NCI-H1930 (cell line): ENCODE results near the gene C17orf75.
"Not testable (repeated sequence)": the region's sequence is repeated elsewhere in the genome, so short reads cannot be mapped to it uniquely, and the experiment has no call there.

ENCODE experiments used
- DNase-seq, 2 experiments: peaks; one replicate each; lab custom pipeline; 2025; lab: John Stamatoyannopoulos, UW

C17orf75 gene

DNA sequence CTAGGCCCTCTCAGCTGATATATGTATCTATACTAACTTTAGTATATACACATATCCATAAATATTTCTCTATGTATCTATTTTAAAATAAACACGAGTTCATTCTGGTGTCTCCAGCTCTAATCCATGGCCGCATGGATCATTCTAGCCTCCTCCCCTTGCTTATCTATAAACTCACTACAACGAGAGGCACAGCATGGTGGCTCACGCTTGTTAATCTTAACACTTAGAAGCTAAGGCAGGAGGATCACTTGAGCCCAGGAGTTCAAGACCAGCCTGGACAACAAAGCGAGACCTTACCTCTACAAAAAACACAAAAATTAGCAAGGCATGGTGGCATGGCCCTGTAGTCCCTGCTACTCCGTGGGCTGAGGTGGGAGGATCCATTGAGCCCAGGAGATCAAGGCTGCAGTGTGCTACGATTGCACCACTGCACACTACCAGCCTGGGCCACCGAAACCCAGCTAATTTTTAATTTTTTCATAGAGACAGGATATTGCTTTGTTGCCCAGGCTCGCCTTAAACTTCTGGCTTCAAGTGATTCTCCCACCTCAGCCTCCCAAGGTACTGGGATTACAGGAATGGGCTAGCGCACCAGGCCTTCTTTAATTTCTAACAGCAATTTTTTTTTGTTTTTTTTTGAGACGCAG lies 4.1 kb upstream of the C17orf75 start:
- no peak for DNase-seq

DNA sequence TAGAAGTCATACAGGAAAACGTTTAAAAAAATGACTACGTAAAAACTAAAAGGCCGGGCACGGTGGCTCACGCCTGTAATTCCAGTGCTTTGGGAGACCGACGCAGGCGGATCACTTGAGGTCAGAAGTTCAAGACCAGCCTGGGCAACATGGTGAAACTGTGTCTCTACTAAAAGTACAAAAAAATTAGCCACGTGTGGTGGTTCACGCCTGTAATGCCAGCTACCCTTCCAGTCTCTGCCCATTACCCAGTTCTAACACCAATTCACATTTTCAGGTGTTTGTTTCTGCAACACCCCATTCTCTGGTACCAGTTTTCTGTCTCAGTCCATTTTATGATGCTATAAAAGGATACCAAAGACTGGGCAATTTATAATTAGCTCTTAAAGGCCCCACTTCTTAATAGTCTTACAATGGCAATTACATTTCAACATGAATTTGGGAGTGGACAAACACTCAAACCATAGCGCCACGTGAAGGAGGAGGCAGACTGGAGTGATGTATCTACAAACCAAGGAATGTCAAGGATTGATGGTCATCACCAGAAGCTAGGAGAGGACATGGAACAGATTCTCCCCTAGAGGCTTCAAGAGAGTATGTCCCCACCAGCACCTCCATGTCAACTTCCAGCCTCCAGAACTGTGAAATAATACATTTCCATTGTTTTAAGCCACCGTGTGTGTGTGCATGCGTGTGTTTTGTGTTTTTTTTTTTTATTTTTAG lies 791 bp upstream of the C17orf75 start:
- DNase-seq, result no peak

DNA sequence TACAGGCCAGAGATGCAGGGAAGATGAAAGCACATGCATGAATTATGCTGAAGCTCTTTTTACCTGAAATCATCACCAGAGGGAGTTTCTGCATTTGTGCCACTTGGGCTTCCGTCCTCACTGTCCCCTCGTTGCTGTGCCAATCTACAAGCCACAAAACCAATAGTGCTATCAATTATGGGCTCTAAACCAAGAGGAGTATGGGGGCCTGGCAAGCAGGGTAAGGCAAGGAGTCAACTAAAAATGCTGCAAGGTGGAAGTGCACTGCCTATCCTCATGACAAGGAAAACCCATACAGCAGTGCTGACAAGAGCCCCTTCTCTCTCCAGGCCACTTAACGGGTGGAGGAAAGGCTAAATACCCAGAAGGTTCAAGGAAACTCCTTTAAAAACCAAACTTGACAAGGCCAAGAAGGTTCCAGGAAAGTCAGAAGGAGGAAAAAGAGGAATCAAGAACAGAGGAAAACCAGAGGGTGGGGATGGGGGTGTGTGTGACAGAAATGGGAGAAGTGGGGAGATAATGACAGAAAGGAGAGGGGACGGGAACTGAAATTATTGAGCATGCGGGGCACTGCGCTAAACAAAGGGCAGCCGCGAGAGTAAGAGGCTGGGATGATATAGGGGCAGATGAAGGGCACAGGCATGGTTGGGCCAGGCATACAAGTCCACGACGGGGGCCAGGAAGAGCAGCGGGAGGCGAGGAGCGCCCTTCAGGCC lies 674 bp downstream of the C17orf75 start:
- no peak for DNase-seq

- no peak for DNase-seq
Measured at GRCh38 chr17:32335687-32336086, 6.3 kb downstream of the C17orf75 start.

- no peak for DNase-seq
Measured at GRCh38 chr17:32335046-32335445, 6.9 kb downstream of the C17orf75 start.

DNA sequence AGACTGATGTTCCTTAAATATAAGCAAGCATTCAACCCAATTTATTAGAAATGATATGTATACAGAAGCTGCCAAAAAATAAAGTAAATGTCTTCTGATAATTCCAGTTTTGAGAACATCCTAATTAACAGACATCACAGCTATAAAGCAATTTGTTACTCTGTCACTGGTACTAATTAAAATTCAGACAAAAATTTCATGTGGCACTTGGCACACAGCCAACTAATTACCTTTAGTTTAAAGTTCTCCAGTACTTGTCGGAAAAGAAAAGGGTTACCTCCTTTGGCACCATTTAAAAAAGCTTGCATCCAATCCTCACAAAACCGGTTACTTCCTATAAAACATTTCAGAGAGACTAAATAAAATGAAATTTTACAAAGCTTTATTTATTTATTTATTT lies 8.8 kb downstream of the C17orf75 start:
- DNase-seq, result no peak

- no peak for DNase-seq
Measured at GRCh38 chr17:32331243-32332040, 10.5 kb downstream of the C17orf75 start.

DNA sequence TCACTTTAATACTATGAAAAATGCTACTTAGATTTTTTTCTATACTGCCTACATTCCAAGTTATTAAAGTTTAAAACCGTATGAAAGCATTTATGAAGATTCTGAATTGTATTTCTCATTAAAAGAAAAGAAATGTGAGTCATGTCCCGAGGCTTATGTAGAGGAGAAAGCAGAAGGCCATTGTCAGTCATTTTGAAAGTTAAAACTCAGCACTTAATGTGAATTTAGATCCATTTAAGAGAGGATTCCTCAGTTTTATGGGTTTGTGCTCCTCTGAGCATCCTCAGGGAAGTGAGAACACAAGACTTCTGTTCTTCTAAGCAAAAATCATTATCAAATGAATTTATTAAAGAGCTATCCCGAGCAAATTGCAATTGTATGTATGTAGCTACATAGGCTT lies 11.8 kb downstream of the C17orf75 start:
- DNase-seq, result no peak

GRCh38 chr17:32327911-32328310 lies 14.1 kb downstream of the C17orf75 start:
- DNase-seq, result no peak

- DNase-seq, result no peak
Measured at GRCh38 chr17:32323811-32324491, 18.0 kb downstream of the C17orf75 start.

DNA sequence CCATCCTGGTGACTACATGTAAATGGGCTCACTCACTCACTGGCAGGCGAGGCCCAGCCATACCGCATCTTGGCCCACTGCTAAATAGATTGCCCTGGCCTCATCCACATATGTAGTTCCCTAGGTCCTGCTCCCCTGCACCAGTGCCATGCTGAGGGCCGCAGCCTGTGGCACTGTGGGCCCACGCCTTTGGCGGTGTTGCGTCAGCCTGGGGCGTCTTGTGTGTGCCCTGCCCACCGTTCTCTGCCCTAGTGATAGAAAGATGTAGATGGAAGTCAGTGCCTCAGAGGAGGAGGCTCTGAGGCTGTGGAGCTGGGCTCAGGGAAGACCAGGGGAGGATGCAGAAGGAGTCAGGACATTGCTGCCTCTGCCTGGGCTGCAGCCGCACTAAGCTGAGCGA lies 18.9 kb downstream of the C17orf75 start:
- no peak for DNase-seq

DNA sequence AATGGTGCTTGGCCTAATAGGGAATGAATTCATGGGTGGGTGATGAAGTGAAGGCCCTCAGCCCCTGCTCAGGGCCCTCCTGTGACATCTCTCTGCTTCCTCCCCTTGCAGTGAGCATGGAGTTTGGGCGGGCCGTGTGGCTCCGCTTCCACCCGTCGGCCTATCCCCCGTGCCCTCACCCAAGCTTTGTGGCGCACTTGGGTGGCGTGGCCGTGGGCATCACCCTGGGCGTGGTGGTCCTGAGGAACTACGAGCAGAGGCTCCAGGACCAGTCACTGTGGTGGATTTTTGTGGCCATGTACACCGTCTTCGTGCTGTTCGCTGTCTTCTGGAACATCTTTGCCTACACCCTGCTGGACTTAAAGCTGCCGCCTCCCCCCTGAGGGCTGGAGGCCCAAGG lies 21.1 kb downstream of the C17orf75 start:
- DNase-seq, result no peak

- DNase-seq, result not testable (repeated sequence)
Measured at GRCh38 chr17:32320080-32320479, 21.9 kb downstream of the C17orf75 start.

DNA sequence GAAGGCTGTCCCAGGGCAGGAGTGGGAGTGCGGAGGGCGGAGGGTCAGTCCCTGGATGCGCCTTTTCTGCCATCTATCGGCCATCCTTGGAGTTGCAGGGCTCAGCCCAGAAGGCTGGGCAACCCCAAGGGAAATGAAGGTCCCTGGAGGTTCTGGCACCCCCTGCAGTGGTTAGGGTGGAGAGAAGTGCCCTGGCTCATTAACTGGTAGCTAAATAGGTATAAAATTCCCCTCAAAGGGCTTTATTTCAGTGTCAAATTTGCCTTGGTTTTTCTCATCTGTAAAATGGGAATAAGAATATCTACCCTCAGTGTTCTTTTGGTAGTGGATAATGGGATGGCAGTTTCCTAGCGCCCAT lies 22.4 kb downstream of the C17orf75 start:
- DNase-seq, result peak in 1 of 2 experiments; percentile 31

DNA sequence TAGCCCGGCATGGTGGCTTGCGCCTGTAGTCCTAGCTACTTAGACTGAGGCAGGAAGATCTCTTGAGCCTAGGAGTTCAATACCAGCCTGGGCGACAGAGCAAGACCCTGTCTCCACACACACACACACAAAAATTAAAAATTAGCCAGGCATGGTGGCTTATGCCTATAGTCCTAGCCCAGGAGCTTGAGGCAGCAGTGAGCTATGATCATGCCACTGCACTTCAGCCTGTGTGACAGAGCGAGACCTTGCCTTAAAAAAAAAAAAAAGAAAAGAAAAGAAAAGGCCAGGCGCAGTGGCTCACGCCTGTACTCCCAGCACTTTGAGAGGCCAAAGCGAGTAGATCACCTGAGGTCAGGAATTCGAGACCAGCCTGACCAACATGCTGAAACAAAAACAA lies 23.9 kb downstream of the C17orf75 start:
- no peak for DNase-seq

- DNase-seq, result no peak
Measured at GRCh38 chr17:32317353-32317752, 24.6 kb downstream of the C17orf75 start.

DNA sequence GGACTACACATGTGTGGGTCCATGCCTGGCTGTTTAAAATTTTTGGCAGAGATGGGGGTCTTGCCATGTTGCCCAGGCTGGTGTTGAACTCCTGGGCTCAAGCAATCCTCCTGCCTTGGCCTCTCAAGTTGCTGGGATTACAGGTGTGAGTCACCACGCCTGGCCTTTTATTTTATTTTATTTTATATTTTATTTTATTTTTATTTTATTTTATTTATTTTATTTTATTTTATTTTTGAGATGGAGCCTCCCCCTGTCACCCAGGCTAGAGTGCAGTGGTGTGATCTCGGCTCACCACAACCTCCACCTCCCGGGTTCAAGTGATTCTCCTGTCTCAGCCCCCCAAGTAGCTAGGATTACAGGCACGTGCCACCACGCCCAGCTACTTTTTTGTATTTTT lies 25.3 kb downstream of the C17orf75 start:
- not testable (repeated sequence) for DNase-seq

DNA sequence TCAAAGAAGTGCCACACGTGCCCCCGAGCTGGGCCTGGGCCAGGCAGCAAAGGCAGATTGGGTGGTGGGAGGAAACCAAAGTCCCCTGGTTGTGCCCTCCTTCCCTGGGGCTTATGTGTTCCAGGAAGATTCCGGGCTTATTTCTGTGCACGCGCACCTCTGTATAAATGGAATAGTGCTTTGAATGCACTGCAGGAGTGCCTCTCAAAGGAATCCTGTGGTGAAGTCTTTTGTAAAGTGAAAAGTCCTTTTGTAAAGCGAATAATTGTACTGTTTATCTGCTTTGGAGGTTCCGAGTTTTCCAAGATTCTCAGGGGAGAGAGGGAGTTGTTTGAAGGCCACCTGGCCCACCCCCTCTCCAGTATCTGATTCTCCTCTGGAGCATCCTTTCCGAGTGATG lies 26.8 kb downstream of the C17orf75 start:
- DNase-seq, result no peak

DNA sequence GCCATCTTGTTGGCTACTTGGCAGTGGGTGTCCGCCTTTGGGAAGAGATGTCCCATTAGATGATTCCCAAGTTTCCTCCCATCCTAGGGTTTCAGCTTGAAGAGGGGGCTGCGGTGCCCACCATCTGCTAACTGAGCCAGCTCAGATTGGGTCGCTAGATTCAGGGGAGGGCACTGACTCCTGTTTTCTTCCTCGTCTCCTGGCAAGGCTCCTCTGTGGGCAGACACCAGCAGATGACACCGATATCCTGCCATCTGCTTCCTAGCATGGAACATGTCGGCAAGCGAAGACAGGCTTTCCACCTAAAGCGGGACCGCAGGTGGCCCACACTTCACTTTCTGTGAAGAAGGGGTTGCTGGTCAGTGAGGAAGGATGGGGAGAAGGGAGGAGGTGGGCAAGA lies 27.3 kb downstream of the C17orf75 start:
- no peak for DNase-seq

DNA sequence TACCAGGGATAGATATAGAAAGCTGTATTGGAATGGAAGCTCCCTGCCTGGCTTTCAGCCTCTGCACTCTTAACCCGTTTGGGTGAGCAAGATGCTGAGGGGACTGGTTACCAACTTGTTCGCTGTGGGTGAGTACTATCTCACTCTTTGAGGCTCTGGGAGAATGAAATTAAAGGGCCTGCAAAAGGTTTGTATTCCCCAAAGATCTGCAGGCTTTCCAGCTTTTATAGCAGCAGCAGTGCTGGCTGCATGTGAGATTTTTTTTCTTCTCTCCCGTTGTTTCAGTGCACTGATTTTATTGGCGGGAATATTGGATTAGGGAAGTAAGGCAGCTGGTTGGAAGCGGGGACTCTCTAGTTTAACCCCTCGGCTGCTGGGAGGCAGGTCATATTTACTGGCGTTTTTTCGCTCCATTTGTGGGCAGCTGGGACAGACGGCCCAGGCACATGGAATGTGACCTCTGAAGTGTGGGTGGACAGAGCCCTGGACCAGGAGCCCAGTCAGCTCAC lies 30.9 kb downstream of the C17orf75 start:
- no peak for DNase-seq

- DNase-seq, result no peak
Measured at GRCh38 chr17:32307658-32308057, 34.3 kb downstream of the C17orf75 start.

GRCh38 chr17:32305049-32305448 lies 36.9 kb downstream of the C17orf75 start:
- DNase-seq, result no peak
